ENCODE measurements around the gene EMILIN2. TPM values are rescaled to one million over a fixed set of nuclear protein-coding genes. Genes with fewer than 3 reads are reported as not detected.

The EMILIN2 gene
- total and polyA plus RNA-seq, 9 of the 15 experiments (the other 6 are each of a cell fraction or from before 2014, with no cell fraction given), result 0.01 to 0.40 (median 0.19) TPM

GRCh38 chr18:2921778-2922177, 75.0 kb downstream of the EMILIN2 start:
- no peak overlapping the region for H2AFZ ChIP-seq (ENCODE audit: low read depth, low read length)
- H3K4me3 ChIP-seq, result no peak overlapping the region
- ChIA-PET POLR2A (no interaction called here), CTCF (ENCODE audit: low intra/inter-chr PET ratio) (interaction anchor here (0.6 kb wide), 1 partner anchor 321 kb away, joined by 3 read pairs; no protein-coding TSS in a partner anchor)
- in situ Hi-C loops (cut with MboI), result no loop called here
- H3K4me1 ChIP-seq (replicated peaks in 1 of 2; ENCODE audit: control insufficient read depth in 2 of 2, insufficient read depth in 2 of 2, low read length in 2 of 2), result no peaks in the 10 kb centered on the region
- DNase-seq (ENCODE audit: extremely low read depth in 1 of 4, low spot score in 3 of 4) (no peak), ATAC-seq (no peak), FAIRE-seq (no peak)
- H3K9me1 ChIP-seq (ENCODE audit: control insufficient read depth, insufficient read depth, low read length), result no peaks in the 10 kb centered on the region
- intact Hi-C loops (cut with micrococcal nuclease), result no loop called here
- no peaks in the 10 kb centered on the region for H3K9me3 ChIP-seq (replicated peaks; ENCODE audit: control insufficient read depth, insufficient read depth, low read depth, low read length)
- no peak overlapping the region for H3K4me2 ChIP-seq (ENCODE audit: insufficient read depth, low read length)
- WGBS (ENCODE audit: insufficient coverage, low coverage, missing lambda C conversion rate), result 95% methylated on average over 13 of the region's 14 CpGs
- no TSS peak for BruUV-seq (replicated peaks)
- no peaks in the 10 kb centered on the region for H3K79me2 ChIP-seq (ENCODE audit: control insufficient read depth, insufficient read depth, low read length)
- H3K36me3 ChIP-seq (ENCODE audit: control insufficient read depth, insufficient read depth, low read length), result peaks cover 90% of the 10 kb centered on the region; the same call in 2 of the 3 replicates
- no peaks in the 10 kb centered on the region for H3K27me3 ChIP-seq (ENCODE audit: control insufficient read depth in 2 of 2, insufficient read depth in 2 of 2, low read length in 2 of 2)
- TF ChIP-seq CBX1 (IDR thresholded peaks at IDR 0.05; ENCODE audit: low read depth) (no peak), MCM3 (IDR thresholded peaks at IDR 0.05) (no peak), TRIM25 (IDR thresholded peaks at IDR 0.05; ENCODE audit: borderline replicate concordance) (no peak), RFX5 (IDR thresholded peaks at IDR 0.05; ENCODE audit: low read depth, low read length) (no peak), ZBTB7A (IDR thresholded peaks at IDR 0.05; ENCODE audit: borderline replicate concordance, control insufficient read depth, low read depth, low read length) (no peak), ZC3H11A (IDR thresholded peaks at IDR 0.05; ENCODE audit: low read depth, low read length) (no peak), IRF9 (tag; IDR thresholded peaks at IDR 0.05) (no peak), ZNF586 (CRISPR knock-in tag; conservative IDR thresholded peaks at IDR 0.05) (no peak), ZNF184 (CRISPR knock-in tag; IDR thresholded peaks at IDR 0.05) (no peak), RBM17 (IDR thresholded peaks at IDR 0.05; ENCODE audit: borderline replicate concordance, low read depth, low read length) (no peak), NUFIP1 (IDR thresholded peaks at IDR 0.05; ENCODE audit: partially characterized antibody) (no peak), PATZ1 (CRISPR knock-in tag; IDR thresholded peaks at IDR 0.05; ENCODE audit: borderline replicate concordance) (no peak), STAT5A (IDR thresholded peaks at IDR 0.05; ENCODE audit: borderline replicate concordance, low read length) (no peak), SREBF1 (IDR thresholded peaks at IDR 0.05; ENCODE audit: borderline replicate concordance, low read depth, low read length) (no peak), CXXC5 (CRISPR knock-in tag; IDR thresholded peaks at IDR 0.05) (no peak), POLR2A (conservative IDR thresholded peaks at IDR 0.05) (no peak), NFE2L1 (tag; IDR thresholded peaks at IDR 0.05; ENCODE audit: borderline replicate concordance, low read depth) (no peak)
- no peaks in the 10 kb centered on the region for H4K20me1 ChIP-seq (replicated peaks; ENCODE audit: control insufficient read depth, insufficient read depth, low read length)
- H3K9ac ChIP-seq (ENCODE audit: insufficient read depth in 1 of 2, low read depth in 2 of 2, low read length in 2 of 2), result no peak overlapping the region
- no peak overlapping the region for H3K27ac ChIP-seq (ENCODE audit: extremely low read depth, low read depth, low read length)
